NCI-H2171 (cell line): ENCODE measurements around the gene CD209.
A peak's percentile ranks its signal among the peaks of the same experiment; 100 is the strongest.

Experiments
- DNase-seq: peaks from one replicate; lab custom pipeline; 2025; lab: John Stamatoyannopoulos, UW

The CD209 gene

DNA sequence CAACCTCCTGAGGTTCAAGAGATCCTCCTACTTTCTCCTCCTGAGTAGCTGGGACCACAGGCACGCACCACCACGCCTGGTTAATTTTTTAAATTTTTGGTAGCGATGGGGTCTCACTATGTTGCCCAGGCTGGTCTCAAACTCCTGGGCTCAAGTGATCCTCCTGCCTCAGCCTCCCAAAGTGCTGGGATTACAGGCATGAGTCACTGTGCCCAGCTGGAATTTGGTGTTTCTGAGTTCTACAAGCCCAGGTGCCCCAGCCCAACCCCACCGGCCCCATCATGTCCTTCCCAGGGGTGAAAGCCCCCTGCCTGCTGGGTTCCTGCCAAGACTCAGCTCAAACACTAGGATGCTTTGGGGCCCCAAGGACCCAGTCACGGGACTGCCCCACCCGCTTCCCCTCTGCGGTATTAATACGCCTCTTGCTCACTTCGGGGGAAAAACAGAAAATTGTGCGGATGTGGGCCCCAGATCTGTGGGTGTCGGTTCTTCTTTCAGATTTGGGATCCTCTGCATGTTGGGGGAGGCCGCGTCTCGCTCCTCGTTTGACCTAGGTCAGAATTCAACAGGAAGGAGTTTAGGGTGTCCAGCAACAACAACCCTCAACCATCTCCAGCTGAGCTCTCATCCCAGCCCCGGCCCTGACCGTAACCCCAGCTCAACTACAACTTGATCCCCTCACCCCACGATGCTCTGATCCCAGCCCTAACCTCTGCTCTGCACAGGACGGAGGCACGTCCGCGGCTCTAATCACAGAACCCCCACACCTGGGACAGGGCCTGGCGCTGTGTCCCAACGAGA lies 41.7 kb downstream of the CD209 start:
- no peak for DNase-seq

DNA sequence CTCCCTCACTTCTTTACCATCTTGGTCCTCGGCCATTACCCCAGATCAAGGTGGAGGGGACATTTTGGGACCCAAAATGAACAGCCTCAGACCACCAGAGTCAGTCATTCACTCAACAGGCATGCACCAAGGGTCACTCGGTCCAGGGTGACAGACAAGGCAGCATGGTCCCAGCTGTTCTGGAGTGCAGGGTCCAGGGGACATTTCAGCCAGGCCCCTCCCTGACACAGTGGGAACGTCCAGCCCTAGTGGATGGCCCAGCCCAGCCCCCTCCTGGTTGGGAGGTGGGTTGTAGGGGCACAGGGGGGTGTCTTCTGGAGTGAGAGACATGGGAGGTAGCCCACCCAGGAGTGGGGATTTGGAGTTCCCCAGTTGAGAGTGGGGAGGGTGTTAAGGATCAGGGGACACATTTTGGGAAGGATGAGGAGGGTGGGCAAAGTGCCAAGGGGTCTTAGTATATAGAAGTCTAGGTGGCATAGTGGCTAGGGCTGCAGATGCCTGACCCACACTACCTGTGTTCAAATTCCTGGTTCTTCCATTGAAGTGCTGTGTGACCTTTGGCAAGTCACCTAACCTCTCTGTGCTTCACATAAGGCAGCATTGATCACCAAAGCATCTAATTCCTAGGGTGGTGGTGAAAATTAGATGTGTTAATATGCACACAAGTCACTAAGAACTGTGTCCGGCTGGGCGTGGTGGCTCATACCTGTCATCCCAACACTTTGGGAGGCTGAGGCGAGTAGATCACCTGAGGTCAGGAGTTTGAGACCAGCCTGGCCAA lies 42.9 kb downstream of the CD209 start:
- no peak for DNase-seq

GRCh38 chr19:7703332-7703731 lies 44.0 kb downstream of the CD209 start:
- no peak for DNase-seq

DNA sequence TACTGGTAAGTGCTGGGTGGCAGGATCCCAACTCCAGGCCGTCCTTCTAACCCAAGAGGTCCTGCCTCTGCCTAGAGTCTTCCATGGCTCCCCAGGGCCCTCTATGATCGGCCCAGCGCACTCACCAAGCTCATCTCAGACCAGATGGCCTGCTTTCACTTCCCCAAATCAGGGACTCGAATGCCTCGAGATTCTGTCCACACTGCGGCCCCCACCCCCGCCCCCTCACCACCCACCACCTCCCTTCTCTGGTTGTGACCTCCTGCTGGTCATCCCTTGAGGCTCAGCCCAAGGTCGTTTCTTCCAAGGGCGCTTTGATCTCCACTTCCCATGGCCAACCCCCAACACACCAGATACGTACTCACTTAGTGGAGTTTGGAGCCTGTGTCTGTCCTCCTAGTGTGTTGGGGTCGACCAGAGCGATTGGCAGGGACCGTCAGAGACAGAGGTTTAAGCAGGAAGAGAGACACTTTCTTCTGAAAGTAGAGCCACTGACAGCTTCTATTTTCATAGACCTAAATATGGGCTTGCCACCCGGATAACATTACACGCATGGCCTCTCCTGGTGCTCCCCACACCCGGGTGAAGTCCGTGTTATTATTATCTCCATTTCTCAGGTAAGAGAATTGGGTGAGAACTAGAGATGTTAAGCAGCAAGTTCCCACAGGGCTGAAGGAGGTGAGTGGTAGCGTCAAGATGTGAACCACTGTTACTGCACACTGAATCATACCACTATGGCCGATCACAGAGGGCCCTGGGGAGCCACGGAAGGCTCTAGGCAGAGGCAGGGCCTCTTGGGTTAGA lies 45.5 kb downstream of the CD209 start, which contains the start of gene FCER2:
TSS of gene FCER2 (minus strand) at position 478 of the 804 bp plus-strand sequence. CDS start 2,371 bp downstream, outside the sequence.
- DNase-seq = no peak

GRCh38 chr19:7701049-7701653 lies 46.2 kb downstream of the CD209 start:
- no peak for DNase-seq

- DNase-seq = peak; percentile 14
Measured at GRCh38 chr19:7699417-7700401, 47.6 kb downstream of the CD209 start.

DNA sequence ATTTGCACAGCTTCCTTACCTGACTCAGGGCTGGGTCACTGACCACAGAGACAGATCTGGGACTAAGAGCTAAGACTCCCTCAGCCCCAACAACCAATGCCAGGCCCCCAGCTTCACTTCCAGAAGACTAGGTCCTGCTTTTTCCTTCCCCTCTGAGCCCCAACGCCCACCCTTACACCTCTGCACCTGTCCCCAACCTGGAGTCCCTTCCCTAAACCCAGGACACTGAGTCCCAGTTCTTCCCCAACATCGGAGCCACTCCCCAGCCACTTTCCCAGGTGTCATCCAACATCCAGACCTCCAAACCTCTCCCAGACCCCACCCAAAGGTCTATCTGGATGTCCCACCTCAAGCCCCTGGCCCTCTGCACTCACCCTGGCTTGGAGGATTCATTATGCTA lies 48.3 kb downstream of the CD209 start:
- DNase-seq = no peak

GRCh38 chr19:7698583-7698982 lies 48.8 kb downstream of the CD209 start:
- no peak for DNase-seq

GRCh38 chr19:7697721-7698287 lies 49.5 kb downstream of the CD209 start:
- DNase-seq = no peak

DNA sequence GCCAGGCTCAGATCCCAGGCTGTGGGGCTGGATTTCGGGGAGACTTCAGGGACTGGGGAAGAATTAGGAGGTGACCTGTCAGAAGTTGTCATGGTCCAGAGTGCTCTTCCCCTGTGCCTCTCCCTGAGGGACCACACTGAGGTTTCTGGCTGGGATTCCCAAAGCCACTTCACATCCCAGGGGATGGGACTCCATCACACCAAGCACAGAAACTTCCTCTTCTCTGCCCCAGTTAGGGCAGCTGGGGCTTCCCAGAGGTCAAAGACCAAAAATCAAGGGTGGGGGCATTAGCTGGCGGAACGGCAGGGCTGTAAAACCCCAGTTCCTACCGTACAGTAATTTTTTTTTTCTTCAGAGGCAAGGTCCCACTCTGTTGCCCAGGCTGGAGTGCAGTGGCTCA lies 52.8 kb downstream of the CD209 start:
- no peak for DNase-seq

DNA sequence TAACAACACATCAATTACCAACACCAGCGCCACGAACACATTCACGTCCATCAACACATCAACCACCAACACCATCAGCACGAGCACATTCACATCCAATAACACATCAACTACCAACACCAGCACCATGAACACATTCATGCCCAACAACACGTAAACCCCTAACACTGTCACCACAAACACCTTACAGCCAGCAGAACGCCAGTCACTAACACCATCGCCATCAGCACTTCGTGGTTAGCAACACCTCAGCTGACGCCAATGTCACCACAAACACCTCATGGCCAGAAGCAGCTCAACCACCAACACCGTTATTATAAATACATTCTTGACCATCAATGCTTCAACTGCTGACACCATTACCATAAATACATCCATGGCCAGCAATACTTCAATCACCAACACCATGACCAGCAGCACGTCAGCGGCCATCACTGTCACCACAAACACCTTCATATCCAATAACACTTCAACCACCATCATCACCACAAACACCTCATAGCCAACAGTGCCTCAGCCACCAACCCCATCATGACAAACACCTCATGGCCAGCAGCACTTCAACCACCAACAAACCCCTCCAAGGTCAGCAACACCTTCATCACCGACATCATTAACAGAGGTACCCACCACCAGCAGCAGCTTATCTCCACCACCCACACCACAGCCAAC lies 54.8 kb downstream of the CD209 start:
- no peak for DNase-seq

GRCh38 chr19:7691497-7691896 lies 55.8 kb downstream of the CD209 start:
- DNase-seq = no peak

- no peak for DNase-seq
Measured at GRCh38 chr19:7690779-7691258, 56.5 kb downstream of the CD209 start.
